Limb (tissue), 2 donors: ENCODE data around the gene PEMT.

Experiments
- DNase-seq, 2 donors: peaks; one replicate each; pipeline ENCODE4 v3.0.0-alpha.2; 2016; ENCODE audit errors: extremely low spot score in 2 of 2

Gene PEMT

DNA sequence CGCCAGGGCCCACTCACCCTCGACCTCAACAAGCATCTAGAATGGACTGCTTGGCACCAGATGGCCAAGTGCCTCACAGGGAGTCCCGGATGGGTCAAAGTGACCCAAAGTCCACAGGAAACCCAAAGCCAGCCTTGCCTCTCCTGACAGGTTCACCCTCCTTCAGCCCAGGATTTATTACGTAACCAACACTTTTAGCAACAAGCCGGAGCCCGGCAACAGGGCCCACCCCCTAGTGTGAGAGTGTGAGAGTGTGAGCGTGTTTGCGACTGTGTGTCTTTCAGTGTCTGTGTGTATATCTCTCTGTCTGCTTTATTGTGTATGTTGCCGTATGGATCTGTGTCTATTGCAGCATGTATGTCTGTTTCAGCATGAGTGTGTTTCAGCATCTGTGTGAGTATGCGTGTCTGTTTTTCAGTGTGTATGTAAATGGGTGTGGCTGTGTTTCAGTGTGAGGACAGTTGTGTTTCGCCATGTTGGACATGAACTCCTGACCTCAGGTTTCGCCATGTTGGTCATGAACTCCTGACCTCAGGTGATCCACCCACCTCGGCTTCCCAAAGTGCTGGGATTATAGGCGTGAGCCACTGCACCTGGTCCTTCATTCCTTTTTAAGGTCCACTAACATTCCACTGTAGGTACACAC lies 13.7 kb upstream of the PEMT start:
- DNase-seq, result no peak

- no peak for DNase-seq
Observed at GRCh38 chr17:17603895-17604225, 12.4 kb upstream of the PEMT start.

DNA sequence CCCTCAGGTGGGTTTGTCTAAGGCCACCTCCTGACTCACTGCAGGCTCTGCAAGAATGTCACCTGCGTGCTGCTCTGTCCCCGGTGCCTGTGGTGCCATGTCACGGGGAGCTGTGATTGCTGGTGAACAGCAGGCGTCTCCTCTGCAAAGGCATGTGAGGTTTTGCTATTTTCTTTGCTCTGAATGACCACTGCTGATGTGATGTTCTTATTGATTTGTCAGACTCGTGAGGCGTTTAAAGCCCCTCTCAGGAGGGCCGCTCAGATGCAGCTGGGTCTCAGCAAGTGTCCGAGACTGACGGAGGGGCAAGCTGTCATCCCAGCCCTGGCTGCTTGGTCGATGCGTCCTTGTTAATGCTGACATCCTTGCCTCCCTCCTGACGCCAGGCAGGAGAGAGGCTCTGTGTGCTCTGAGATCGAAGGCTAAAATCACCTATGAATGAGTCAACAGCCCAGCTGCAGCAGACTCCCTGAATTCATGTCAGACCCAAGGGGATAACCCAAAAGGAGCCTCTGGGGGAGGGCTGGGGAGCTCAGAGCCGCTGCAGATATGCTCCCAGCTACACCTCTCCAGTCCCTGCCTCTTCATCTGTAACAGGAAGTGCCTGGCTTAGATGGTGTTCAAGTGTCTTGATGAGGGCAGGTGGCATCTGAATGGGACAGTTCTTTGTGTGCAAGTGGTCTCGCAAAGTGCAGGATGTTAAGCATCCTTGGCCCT lies 11.8 kb upstream of the PEMT start:
- DNase-seq, result no peak

GRCh38 chr17:17599965-17600364 lies 8.5 kb upstream of the PEMT start:
- no peak for DNase-seq

GRCh38 chr17:17598003-17598402 lies 6.5 kb upstream of the PEMT start:
- no peak for DNase-seq

- DNase-seq, result no peak
Observed at GRCh38 chr17:17595755-17596154, 4.2 kb upstream of the PEMT start.

GRCh38 chr17:17593222-17593620 lies 1.7 kb upstream of the PEMT start:
- DNase-seq, result no peak

- DNase-seq, result no peak
Observed at GRCh38 chr17:17590883-17591354, 589 bp downstream of the PEMT start.

- DNase-seq, result no peak
Observed at GRCh38 chr17:17590141-17590751, 1.3 kb downstream of the PEMT start.

- DNase-seq, result no peak
Observed at GRCh38 chr17:17587614-17588337, 3.7 kb downstream of the PEMT start.

GRCh38 chr17:17582372-17582771 lies 9.1 kb downstream of the PEMT start:
- no peak for DNase-seq

DNA sequence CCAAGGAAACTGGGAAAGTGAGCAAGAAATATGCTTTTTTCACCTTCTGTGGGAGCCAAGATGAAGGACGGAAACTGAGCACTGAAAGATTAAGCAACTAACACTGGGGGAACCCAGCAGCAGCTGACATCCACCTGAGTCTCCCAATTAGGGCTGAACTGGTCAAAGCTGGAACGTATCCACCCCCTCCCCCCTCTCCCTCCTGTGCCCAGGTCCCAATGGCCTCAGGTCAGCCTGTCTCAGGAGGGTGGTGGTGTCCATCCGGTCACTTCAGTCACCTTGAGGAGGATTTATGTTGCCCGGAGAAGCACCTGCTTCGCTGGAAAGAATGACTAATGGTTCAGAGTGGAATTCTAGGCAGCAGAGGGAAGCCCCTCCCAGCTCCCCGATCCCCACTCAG lies 10.0 kb downstream of the PEMT start:
- no peak for DNase-seq

DNA sequence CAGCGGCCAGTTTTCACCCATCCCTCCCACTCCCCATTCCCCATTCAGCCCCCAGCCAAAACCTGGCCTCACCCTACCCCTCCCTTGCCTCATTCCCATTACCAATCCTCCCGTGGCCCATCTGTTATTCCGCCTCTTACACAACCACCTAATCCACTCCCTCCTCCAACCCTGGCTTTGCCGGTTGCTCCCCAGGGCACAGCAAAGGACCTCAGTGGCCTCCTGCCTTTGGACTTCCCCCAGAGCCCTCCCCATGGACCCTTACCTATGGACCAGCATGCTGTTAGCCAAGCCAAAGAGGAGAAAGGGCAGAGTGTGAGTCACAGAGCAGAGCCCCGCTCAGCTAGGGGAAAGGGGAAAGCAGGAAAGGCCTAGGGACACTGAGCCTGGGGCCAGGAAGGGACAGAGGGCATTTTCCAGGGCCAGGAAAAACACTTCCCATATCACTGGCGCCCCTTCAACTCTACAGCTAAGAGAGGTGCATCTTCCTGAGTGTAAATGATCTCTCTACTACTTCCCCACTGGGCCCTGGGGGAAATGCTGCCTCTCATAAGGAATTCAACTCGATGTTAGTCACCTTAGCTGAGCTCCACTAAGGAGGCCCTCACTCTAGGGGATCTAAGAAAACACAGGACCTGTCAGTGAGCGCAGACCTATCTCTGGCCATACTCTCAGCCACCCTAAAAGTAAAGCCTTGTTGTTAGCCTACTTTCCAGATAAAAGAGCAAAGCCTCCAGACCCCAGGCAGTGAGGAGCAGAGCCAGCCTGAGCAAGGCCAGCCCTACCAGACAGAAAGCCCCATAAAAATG lies 10.6 kb downstream of the PEMT start:
- no peak for DNase-seq

DNA sequence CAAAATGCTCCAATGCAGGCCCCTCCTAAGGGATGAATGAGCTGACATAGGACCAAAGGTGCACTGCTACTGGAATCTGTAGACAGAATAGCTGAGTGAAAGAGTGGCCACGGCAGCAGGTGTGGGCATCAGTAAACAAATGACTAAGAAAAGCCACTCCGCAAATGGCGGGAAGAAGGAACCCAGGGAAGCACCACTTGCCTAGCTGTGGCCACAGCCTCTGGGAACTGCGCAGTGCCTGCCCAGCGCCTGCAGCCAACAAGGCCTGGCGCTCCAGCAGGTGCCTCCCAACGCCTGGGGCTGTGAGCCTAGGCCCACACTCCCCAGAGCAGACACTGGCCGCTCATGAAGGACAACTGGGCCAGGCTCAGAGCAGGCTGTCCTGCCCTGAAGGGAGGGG lies 11.8 kb downstream of the PEMT start:
- DNase-seq, result no peak

- DNase-seq, result no peak
Observed at GRCh38 chr17:17577373-17577772, 14.1 kb downstream of the PEMT start.

DNA sequence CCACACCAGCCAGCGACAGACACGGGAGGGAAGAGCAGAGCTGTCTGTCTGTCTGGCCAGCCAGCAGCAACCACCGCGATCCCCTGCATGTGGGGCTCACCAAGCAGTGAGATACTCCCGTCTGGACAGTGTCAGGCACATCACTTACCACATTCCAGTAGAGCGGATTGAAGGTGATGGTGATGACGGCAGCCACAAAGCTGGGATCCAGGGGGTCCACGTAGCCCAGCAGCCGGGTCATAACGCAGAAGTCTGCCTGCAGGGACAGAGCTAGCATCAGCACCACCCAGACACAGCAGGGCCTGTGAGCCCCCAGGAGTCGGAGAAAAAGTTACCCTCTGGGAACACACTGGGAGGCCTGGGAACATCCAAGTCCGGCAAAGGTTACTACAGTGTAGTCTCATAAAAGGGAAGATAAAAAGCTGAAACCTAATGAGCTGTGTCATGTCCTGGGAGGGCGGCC lies 14.7 kb downstream of the PEMT start:
- no peak for DNase-seq

GRCh38 chr17:17575360-17576251 lies 15.9 kb downstream of the PEMT start:
- DNase-seq, result no peak

DNA sequence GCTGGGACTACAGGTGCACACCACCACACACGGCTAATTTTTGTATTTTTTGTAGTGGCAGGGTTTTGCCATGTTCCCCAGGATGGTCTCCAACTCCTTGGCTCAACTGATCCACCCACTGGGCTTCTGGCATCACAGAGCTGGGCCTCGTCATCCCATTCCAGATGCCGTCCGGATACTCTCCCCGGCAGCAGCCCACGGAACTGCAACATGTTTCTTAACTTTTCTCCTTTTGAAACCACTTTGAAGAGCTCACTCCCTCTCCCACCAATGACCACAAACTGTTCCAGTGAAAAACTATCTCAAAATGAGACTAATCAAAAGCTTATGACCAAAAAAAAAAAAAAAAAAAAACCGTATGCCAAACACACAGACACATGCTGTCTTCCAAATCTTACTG lies 17.6 kb downstream of the PEMT start:
- no peak for DNase-seq

DNA sequence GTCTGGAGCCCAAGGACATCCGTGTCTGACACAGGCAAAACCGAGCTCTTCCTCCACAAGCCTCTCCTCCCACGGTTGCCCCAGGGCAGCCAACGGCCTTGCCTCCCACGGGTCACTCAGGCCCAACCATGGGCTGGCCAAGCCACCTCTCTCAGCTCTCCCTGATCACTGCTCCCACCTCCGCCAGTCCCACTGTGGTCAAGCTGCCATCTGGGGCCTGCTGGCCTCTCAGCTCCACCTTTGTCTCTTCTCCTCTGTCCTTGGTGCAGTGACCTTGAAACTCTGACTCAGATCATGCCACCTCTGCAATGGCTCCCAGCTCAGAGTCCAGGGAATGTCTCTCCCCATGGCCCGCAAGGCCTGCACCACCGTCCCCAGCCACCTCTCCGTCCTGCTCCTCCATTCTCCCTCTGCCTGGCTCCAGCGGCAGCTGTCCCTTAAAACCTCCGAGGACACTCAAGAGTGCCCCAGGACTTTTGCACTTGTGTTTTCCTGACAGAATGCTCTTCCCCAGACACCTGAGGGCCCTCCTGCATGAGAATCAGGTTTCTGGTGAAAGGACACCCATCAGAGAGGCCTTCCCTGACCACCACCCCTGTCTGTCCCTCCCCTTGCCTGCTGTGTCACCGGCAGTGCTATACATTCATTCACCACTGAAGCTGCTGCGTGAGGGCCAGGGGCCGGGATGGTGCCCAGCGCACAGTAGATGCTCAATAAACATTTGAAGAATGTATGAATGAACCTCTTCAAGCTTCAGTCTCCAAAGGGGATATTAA lies 19.3 kb downstream of the PEMT start:
- DNase-seq, result no peak
